ENCODE measurements around the gene CYP24A1. TPM values are rescaled to one million over a fixed set of nuclear protein-coding genes. Genes with fewer than 3 reads are reported as not detected.

The CYP24A1 gene
- total RNA-seq, 1 donor from 2014 or later: not detected

DNA sequence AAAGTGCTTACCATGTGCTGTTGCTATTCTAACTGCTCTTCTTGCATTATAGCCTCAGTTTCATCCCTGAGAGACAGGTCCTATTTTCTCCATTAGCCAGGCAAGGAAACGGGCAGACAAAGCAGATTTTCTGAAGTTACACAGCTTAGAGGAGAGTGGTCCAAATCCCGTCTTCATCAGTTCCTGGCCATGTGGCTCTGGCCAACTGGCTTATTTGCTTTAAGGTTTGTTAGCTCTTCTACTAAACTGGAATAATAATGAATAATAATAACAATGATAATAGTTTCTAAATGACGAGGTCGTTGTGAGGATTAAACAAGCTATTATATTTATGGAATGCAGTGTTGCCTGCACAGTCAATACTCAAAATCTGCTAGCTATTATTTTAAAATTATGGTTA, 67.6 kb downstream of the CYP24A1 start:
- Histone ChIP-seq H3K9me3 (replicated peaks) (no peaks in the 10 kb centered on the region), H3K27ac (replicated peaks) (no peak overlapping the region), H3K27me3 (ENCODE audit: low read depth) (no peaks in the 10 kb centered on the region), H3K36me3 (no peaks in the 10 kb centered on the region), H3K4me1 (no peaks in the 10 kb centered on the region), H3K4me3 (no peak overlapping the region)
- intact Hi-C loops (cut with micrococcal nuclease): no loop called here
- TF ChIP-seq, protein P1, sequence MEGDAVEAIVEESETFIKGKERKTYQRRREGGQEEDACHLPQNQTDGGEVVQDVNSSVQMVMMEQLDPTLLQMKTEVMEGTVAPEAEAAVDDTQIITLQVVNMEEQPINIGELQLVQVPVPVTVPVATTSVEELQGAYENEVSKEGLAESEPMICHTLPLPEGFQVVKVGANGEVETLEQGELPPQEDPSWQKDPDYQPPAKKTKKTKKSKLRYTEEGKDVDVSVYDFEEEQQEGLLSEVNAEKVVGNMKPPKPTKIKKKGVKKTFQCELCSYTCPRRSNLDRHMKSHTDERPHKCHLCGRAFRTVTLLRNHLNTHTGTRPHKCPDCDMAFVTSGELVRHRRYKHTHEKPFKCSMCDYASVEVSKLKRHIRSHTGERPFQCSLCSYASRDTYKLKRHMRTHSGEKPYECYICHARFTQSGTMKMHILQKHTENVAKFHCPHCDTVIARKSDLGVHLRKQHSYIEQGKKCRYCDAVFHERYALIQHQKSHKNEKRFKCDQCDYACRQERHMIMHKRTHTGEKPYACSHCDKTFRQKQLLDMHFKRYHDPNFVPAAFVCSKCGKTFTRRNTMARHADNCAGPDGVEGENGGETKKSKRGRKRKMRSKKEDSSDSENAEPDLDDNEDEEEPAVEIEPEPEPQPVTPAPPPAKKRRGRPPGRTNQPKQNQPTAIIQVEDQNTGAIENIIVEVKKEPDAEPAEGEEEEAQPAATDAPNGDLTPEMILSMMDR (IDR thresholded peaks at IDR 0.05; ENCODE audit: borderline replicate concordance): no peak
- DNase-seq: no peak

DNA sequence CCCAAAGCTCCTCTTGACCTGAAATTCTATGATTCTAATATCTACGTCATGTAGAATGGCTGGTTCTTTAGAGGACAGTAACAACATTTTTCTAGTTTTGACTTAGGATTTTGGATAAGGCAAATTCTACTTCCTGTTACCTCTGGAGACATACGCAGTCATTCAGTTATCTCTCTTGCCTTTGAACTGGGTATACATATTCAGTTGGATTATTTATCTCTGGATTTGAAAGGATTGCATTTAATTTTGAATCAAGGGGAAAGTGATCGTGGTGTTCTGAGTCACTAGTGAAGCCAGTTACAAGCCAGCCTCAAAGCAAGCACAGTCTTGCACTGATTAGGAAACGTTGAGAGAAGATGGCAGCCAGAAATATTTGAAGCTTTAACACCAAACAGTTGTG, 68.1 kb downstream of the CYP24A1 start:
- no peaks in the 10 kb centered on the region for H3K9me3 ChIP-seq (replicated peaks)
- H3K27me3 ChIP-seq (ENCODE audit: low read depth): no peaks in the 10 kb centered on the region
- no peaks in the 10 kb centered on the region for H3K4me1 ChIP-seq
- no peak overlapping the region for H3K4me3 ChIP-seq
- DNase-seq: no peak
- H3K36me3 ChIP-seq: no peaks in the 10 kb centered on the region
- TF ChIP-seq, protein P1 (IDR thresholded peaks at IDR 0.05; ENCODE audit: borderline replicate concordance): no peak
- intact Hi-C loops (cut with micrococcal nuclease): no loop called here
- no peak overlapping the region for H3K27ac ChIP-seq (replicated peaks)

DNA sequence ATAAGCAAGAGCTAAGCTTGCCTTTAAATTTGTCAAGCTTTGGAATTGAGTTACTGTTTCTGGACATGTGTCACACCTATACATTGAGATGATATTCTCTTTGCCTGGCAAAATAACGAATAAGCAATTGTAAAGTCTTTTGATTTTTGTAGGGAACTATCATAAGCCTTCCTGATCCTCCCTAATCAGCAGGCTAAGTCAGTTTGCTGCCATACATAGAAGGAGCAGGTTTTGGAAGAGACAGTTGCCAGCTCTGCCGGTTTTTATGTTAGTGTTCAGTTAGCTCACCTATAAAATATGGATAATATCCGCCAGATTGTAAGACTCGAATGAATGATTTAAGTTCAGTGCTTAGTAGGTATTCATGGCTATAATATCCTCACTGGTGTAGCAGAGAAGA, 69.0 kb downstream of the CYP24A1 start:
- intact Hi-C loops (cut with micrococcal nuclease): no loop called here
- TF ChIP-seq, protein P1 (IDR thresholded peaks at IDR 0.05; ENCODE audit: borderline replicate concordance): no peak
- H3K4me1 ChIP-seq: no peaks in the 10 kb centered on the region
- H3K27me3 ChIP-seq (ENCODE audit: low read depth): no peaks in the 10 kb centered on the region
- H3K4me3 ChIP-seq: no peak overlapping the region
- no peak for DNase-seq
- H3K27ac ChIP-seq (replicated peaks): no peak overlapping the region
- H3K36me3 ChIP-seq: no peaks in the 10 kb centered on the region
- no peaks in the 10 kb centered on the region for H3K9me3 ChIP-seq (replicated peaks)

DNA sequence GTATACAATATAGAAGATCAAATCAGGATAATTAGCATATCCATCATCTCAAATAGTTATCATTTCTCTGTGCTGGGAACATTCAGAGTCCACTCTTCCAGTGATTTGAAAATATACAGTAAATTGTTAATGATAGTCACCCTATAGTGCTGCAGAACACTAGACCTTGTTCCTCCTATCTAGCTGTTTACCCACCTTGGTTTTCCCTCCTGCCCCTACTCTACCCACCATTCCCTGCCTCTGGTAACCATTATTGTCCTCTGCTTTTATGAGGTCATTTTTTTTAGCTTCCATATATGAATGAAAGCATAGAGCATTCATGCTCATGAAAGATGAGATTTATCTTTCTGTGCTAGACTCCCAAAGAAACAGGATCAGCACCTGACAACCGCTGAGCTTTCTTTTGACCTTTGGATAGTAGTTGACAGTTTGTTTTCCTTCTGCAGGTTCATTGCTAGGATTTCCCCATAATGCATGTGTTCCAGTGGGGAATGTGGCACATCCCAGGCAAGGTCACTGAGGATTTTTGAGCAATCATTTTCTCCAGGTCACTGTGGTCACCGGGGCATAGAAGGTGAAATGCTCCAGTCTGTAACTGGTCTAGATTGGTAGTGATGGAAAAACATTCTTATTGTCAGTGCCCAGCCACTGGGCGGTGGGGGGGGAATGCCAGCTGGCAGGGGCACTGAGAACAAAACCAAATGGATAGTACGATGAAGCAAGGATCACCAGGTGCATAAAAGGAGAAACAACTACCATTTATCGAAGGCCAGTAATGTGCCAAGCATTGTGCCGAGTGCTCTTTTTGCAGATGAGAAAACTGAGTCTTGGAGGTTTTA, 69.8 kb downstream of the CYP24A1 start:
- DNase-seq: no peak
- TF ChIP-seq, protein P1 (IDR thresholded peaks at IDR 0.05; ENCODE audit: borderline replicate concordance): no peak
- Histone ChIP-seq H3K4me1 (no peaks in the 10 kb centered on the region), H3K27me3 (ENCODE audit: low read depth) (peaks cover under 1% of the 10 kb centered on the region), H3K27ac (replicated peaks) (no peak overlapping the region), H3K9me3 (replicated peaks) (no peaks in the 10 kb centered on the region), H3K4me3 (no peak overlapping the region), H3K36me3 (no peaks in the 10 kb centered on the region)
- intact Hi-C loops (cut with micrococcal nuclease): no loop called here

Other genes with a start within 250 kb of the CYP24A1 start
- gene BCAS1, start 103.4 kb downstream of the CYP24A1 start, total RNA-seq: not detected
- 23.4 TPM for gene PFDN4, start 34.1 kb upstream of the CYP24A1 start, total RNA-seq

Data from left ventricle myocardium inferior (tissue), 1 donor.